Type B pancreatic cell (in vitro differentiated cells): Measurements from ENCODE around the gene ZNF277. TPM values are rescaled to one million over a fixed set of nuclear protein-coding genes. Genes with fewer than 3 reads are reported as not detected.

Experiments used
- DNase-seq: peaks from one replicate; pipeline ENCODE4 v3.0.0; 2021; ENCODE audit warnings: mixed read lengths; ENCODE audit not compliant: unreplicated experiment; ENCODE audit errors: extremely low spot score
- H3K27ac Mint-ChIP-seq: 2 replicates; pipeline ENCODE4 v1.8.0; 2021; ENCODE audit warnings: mild to moderate bottlenecking, mixed read lengths
- H3K27me3 Mint-ChIP-seq: 2 replicates; pipeline ENCODE4 v1.8.0; 2021; ENCODE audit warnings: mixed read lengths
- H3K36me3 Mint-ChIP-seq: 2 replicates; pipeline ENCODE4 v1.8.0; 2021; ENCODE audit warnings: mixed read lengths
- H3K4me1 Mint-ChIP-seq: one replicate; pipeline ENCODE4 v1.8.0; 2021; ENCODE audit warnings: mixed read lengths; ENCODE audit not compliant: unreplicated experiment
- H3K4me3 Mint-ChIP-seq: 2 replicates; pipeline ENCODE4 v1.8.0; 2021; ENCODE audit warnings: mild to moderate bottlenecking, mixed read lengths
- H3K9me3 Mint-ChIP-seq: 2 replicates; pipeline ENCODE4 v1.8.0; 2021; ENCODE audit warnings: mixed read lengths
- CTCF ChIP-seq: fragments of 200-600 bp; sonication (generic); conservative IDR thresholded peaks from 2 replicates; pipeline ENCODE4 v1.5.0; 2021; ENCODE audit warnings: antibody characterized with exemption, mild to moderate bottlenecking
- total RNA-seq: library from RNA; stranded (reverse); gene quantifications from 2 replicates; pipeline ENCODE4 v1.2.1, GENCODE V29; 2021; ENCODE audit warnings: low replicate concordance

Gene ZNF277
- total RNA-seq, 1 donor from 2014 or later, result 21.4 TPM

DNA sequence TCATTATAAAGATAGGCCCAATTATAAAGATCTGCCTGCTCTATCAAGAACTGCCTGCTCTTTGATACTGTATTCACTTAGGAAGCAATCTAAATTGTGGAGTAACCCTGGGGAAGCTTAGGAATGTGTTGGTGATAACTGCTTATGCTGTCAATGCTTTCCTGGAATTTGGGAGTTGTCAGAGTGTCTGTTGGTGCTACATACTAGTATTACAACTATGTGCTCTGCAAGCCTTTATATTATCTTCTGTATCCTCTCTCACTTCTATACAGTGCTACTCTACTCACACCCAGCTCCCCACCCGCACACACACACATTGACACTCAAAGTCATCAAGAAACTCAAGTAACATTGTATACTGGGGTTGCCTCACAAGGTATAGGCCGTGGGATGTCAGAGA is 6.1 kb downstream of the ZNF277 start:
- no peaks in the 10 kb centered on the region for H3K27me3 Mint-ChIP-seq
- no peak for DNase-seq
- TF ChIP-seq CTCF, result no peak
- peaks cover 16% of the 10 kb centered on the region for H3K4me1 Mint-ChIP-seq
- H3K9me3 Mint-ChIP-seq, result peaks cover 9% of the 10 kb centered on the region
- peaks cover 5% of the 10 kb centered on the region for H3K36me3 Mint-ChIP-seq
- H3K4me3 Mint-ChIP-seq, result peak overlapping the region; percentile 37
- peak overlapping the region; percentile 84 for H3K27ac Mint-ChIP-seq

DNA sequence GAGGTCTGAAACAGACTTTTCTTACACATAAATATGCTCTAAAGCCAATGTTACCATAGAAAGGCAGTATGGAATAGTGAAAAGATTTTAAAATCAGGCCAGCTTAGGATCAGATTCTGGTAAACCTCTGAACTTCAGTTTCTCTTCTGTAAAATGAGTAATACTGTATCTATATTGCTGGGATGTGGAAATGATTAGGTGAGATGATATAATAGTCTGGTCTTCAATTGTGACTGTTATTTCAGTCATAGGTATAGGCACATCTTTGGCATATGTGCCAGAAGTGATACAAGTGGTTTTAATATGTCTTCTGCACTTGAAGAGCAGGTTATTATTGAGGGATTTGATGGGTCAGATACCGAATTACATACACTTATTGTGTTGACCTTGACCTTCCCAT is 7.2 kb downstream of the ZNF277 start:
- no peaks in the 10 kb centered on the region for H3K27me3 Mint-ChIP-seq
- H3K9me3 Mint-ChIP-seq, result peaks cover 12% of the 10 kb centered on the region
- H3K4me1 Mint-ChIP-seq, result peaks cover 14% of the 10 kb centered on the region
- no peak overlapping the region for H3K27ac Mint-ChIP-seq
- peaks cover 9% of the 10 kb centered on the region for H3K36me3 Mint-ChIP-seq
- no peak for TF ChIP-seq CTCF
- no peak for DNase-seq
- H3K4me3 Mint-ChIP-seq, result no peak overlapping the region

DNA sequence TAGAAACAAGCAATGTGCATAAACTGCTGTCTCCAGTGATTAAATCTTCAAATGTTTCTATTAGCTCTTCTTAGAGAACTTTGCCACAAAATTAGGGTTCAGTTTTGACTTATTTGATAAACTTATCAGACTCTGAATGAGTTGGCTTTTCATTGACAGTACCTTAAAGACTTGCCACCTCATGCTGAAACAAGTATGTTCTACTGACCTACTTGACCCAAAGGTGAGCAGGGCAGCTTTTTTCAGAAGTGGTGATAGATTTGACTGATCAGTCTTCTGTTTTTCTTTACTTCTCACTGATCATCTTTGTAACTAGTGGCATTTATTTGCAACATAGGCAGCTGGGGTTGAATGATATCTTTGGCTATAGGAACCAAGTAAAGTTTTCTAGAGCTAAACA is 7.8 kb downstream of the ZNF277 start:
- no peak for DNase-seq
- H3K4me3 Mint-ChIP-seq, result no peak overlapping the region
- H3K9me3 Mint-ChIP-seq, result peaks cover 13% of the 10 kb centered on the region
- peaks cover 14% of the 10 kb centered on the region for H3K4me1 Mint-ChIP-seq
- H3K36me3 Mint-ChIP-seq, result peaks cover 10% of the 10 kb centered on the region
- H3K27ac Mint-ChIP-seq, result no peak overlapping the region
- no peaks in the 10 kb centered on the region for H3K27me3 Mint-ChIP-seq
- no peak for TF ChIP-seq CTCF

DNA sequence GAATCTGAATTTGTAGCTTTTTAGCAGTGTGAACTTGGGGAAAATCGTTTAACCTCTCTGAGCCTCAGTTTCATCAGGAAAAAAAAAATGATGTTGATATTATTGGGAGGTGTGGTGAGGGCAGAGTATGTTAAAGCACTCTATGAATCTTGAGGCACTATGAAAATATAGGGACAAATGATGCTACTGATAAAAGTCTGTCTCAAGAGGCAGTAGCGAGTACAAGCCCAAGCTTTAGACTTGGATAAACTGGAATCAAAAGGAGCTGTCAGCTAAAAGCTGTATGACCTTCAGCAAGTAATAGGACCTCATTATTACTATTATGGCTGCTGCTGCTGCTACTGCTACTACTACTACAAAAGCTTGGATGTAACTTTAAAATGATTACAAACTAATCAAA is 8.4 kb downstream of the ZNF277 start:
- no peak for DNase-seq
- Mint-ChIP-seq H3K4me1 (peaks cover 14% of the 10 kb centered on the region), H3K9me3 (peaks cover 13% of the 10 kb centered on the region), H3K4me3 (no peak overlapping the region), H3K36me3 (peaks cover 11% of the 10 kb centered on the region), H3K27me3 (no peaks in the 10 kb centered on the region), H3K27ac (no peak overlapping the region)
- no peak for TF ChIP-seq CTCF

DNA sequence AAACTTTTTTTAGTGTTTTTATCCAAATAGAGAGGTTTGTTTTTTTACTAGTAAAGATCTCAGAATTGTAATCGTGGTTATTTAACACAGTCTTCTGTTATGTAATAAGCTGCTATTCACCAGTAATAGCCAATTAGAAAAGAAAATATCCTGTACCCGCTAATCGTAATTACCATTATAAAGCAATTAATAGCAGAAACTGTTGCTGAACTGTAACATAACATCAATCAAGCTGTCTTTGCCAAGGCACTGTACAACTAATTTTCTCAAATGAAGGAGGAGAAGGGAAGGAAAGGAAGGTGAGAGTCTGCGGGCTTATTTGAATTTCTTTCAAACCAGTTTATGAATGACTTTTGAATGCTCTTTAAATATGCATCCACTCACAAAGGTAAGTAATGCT is 9.3 kb downstream of the ZNF277 start:
- Mint-ChIP-seq H3K4me3 (no peak overlapping the region), H3K36me3 (peaks cover 15% of the 10 kb centered on the region), H3K27ac (no peak overlapping the region), H3K4me1 (peaks cover 14% of the 10 kb centered on the region), H3K27me3 (no peaks in the 10 kb centered on the region), H3K9me3 (peaks cover 13% of the 10 kb centered on the region)
- no peak for TF ChIP-seq CTCF
- DNase-seq, result no peak

GRCh38 chr7:112220877-112221434 is 14.5 kb downstream of the ZNF277 start:
- no peak for TF ChIP-seq CTCF
- Mint-ChIP-seq H3K27me3 (no peaks in the 10 kb centered on the region), H3K4me3 (no peak overlapping the region), H3K4me1 (peaks cover 2% of the 10 kb centered on the region), H3K36me3 (peaks cover 30% of the 10 kb centered on the region), H3K9me3 (peaks cover 9% of the 10 kb centered on the region), H3K27ac (no peak overlapping the region)
- no peak for DNase-seq
